Right ventricle myocardium inferior (tissue), 1 donor: ENCODE data around the gene PGLYRP1. TPM values are rescaled to one million over a fixed set of nuclear protein-coding genes. Genes with fewer than 3 reads are reported as not detected.

Experiments
- ATAC-seq: fragments of 200-7000 bp; cut with Tn5 transposase; one replicate; pipeline ENCODE4 v1.9.1; 2020; ENCODE audit warnings: mild to moderate bottlenecking, moderate library complexity
- DNase-seq: peaks from one replicate; pipeline ENCODE4 v3.0.0; 2021; ENCODE audit errors: missing footprints
- intact Hi-C: fragments of 100-400 bp; cut with DNase I; formaldehyde crosslinking; loops from one replicate; pipeline ENCODE4 v1.11.0; 2022
- microRNA-seq: library from miRNA; unstranded; fragments of <30 nt; microRNA quantifications from one replicate; pipeline ENCODE4 v1.2.0, GENCODE V29; 2020
- total RNA-seq: library from RNA; stranded (reverse); fragmentation: NEBNext Ultra II Directional; extraction: Animal tissue kit (Norgen Biotek cat#: 25700); gene quantifications from one replicate; pipeline ENCODE4 v1.2.1, GENCODE V29; 2021
- donor health status: DM: no; HTN: yes; CAD: no; lungs with severe emphysema.

PGLYRP1 gene
- total RNA-seq, 1 donor from 2014 or later = 0.35 TPM

DNA sequence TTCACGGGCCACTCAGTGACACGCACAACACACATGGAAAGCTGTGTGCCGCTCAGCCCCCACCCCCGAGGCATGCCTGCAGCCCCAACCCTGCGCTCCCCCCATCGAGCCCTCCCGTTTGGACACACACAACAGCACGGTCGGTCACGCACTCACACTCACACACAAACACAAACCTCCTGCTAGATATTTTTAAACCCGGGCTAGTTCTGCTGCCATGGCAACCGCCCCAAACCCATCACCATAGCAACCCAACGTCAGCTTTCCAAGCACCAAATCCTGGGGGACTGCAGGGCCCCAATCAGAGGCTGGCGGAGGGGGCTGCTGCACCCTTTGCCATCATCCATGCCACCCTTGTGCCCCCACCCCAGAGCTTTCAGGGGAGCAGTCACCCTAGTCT, 46.7 kb downstream of the PGLYRP1 start:
- ATAC-seq (no peak), DNase-seq (no peak)
- intact Hi-C loops = no loop called here

DNA sequence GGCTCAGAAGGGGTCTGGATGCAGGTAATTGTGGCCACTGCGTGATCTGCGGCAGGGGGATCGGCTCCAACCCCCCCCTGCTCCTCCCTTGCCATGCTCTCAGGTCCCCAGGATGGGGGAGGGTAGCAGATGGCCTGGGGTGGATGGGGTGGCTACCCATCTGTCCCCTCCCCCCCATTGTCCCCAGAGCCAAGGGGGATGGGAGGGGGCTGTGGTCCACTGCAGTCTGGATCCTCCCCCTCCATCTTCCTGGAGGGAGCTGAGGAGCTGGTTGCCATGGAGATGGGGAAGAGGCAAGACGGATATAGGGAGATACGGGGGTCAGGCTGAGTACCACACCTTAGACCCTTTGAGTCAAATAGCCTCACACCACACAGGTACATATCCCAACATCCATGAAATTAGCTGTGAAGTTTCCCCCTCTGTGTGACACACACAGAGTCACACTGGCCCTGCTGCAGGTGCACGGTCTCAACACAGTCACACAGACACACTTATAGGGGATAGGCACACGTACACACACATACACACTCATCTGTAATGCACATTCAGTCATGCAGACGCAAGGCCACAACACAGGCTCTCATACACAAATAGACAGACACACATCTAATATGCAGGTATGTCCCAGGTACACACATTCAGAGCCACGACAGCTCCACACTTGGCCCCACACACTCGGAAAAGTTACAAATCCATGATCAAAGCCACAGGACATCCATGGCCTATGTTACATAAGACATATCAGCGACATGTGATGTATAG, 47.4 kb downstream of the PGLYRP1 start:
- intact Hi-C loops = no loop called here
- no peak for DNase-seq
- ATAC-seq = no peak

DNA sequence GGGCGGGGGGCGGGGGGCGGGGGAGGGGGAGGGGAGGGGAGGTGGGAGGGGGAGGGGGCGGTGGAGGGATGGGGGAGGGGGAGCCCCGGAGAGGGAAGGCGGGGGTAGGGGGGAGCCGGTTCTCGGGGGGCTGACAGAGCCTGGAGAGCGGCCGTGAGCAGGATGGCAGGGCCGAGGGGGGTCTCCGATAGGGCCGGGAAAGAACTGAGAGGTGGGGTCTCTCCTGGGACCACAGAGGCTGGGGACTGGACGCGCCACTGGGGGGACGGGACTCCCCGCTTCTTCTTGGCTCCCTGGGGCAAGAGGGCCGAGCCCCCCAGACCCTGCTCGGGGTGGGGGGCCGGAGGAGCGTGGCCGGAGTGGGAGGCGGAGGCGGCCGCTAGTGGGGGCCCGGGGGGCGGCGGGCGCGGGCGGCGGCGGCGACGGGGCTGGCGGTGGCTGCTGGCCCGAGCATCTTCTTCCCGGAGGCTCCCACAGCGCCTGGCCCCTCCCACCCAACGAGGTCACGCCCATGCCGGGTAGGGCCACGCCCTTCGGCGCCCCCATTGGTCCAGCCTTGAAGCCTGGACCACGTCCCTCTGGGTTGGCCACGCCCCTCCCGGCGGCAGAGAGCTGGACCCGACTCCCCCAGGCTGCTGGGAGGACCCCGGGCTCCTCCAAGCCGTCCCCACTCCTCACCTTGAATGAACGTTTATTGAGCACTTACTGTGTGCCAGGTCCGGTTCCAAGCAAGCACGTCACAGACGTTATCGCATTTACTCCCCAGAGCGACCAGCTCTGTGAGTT, 49.1 kb downstream of the PGLYRP1 start, which contains the start of gene NOVA2:
TSS of gene NOVA2 (minus strand) at position 313 of the 786 bp plus-strand sequence. CDS start 514 bp downstream, outside the sequence.
- ATAC-seq (peak; percentile 39), DNase-seq (peak; percentile 75)
- intact Hi-C loops = no loop called here

DNA sequence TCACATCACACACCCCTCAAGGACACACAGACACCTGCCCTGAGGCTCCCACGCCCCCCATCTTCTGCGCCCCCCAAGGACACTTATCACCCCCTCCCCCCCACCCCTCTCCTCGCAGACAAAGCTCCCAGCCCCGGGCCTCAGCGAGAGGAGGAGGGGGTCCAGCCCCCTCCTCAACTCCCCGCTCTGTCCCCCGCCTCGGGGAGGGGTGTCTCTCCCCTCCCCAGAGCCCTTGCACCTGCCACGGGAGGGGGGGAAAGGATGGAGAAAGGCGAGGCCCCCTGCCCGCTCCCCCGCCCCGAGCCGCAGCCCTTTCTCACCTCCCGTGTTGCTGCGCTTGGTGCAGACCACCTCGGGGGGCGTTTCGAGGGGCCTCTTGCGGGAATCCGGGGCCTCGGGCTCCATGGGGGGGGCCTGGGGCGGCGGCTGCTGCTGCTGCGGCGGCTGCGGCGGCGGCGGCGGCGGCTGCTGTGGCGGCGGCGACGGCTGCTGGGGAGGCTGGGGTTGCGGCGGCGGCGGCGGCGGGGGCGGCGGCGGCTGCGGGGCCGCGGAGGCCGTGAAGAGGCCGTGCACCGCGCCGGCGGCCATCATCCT, 49.8 kb downstream of the PGLYRP1 start:
- intact Hi-C loops = no loop called here
- no peak for ATAC-seq
- no peak for DNase-seq

DNA sequence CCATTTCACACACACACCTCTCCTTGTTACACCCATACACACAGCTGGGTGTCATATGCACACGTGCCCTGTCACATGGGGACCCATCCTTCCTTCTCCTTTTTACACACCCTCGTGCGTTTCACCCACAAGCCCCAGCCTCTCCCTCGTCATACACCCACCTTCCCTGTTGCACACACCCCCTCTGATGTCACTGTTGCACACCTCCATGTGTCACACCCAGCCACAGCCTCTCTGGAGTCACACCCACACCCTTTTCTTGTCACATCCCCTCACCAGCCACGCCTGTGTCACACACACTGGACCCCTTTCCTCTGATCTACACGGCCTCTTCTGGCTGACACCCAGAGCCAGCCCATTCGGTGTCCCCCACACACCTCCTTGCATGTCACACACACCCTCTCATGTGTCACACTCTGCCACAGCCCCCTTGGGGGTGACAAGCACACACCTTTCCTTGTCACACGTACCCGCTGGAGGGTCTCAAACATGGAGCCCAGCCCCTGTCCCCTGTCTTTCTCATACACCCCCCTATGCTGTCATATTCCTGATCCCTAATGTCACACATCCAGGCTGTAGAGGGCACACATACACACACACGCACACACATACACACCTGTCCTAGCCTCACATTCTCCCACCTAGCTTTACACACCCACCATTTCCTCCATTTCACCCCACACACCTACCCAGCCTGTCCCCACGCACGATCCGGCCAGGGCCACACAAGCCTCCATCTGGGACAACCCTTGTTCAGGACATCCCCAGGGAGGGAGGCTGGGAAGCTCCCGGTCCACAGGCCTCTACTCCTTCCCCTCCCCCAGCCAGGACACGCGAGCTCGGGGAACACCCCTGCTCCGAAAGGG, 50.5 kb downstream of the PGLYRP1 start:
- DNase-seq (no peak), ATAC-seq (peak; percentile 25)
- intact Hi-C loops = no loop called here

DNA sequence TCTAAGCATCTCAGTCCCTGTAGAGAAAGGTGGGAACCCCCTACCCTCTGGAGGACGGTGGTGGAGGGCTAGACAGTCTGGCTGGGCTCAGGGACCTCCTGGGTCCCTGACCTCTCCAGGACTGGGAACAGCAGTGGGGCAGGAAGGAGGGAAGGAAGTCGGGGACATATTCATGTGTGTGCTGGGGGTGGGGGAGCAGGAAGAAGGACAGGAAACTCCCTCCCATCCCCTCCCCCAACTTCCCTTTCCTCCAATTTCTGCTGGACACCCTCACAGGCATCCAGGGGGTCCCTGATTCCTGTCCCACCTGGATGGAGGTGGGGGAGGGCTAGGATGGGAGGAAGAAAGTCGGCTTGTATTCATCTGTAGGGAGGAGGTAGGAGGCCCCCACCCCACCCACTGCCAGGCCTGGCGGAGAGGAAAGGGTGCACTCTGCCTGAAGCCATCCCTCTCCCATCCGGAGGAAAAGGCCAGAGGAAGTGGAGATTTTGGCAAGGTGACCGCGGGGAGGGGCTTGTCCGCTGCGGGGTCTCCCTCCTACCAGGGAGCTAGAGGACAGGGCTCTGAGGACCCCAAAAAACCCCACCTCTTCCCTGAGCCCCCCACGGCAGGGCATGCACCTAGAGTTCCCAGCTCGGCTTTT, 51.5 kb downstream of the PGLYRP1 start:
- DNase-seq = no peak
- peak; percentile 20 for ATAC-seq
- intact Hi-C loops = no loop called here

DNA sequence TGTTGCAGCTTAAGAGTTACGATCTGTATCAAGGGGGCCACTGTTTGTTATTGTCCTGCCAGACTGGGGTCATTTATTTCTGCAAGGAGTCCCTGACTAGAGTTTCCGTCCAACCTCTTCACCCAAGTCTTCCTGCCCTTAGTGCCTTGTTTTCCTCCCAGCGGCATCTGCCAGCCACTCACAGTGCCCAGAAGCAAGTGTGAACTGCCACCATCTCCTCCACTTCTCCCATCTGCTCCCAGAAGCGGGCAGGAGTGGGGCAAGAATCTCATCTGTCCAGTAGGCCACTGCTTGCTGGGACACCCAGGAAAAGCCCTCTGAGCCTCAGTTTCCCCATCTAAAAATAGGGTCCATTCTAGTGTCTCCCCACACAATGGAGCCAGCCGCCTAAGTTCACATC, 53.2 kb downstream of the PGLYRP1 start:
- ATAC-seq (no peak), DNase-seq (no peak)
- intact Hi-C loops = no loop called here

Small RNA genes within 50 kb of the gene (microRNA-seq; reads per million reads assigned to microRNA genes)
- gene MIR769 = 88.5 reads per million, percentile 52 among the genes with 10 or more reads in this experiment

Other genes with a start within 250 kb of the PGLYRP1 start
- gene DMPK, start 240.6 kb downstream of the PGLYRP1 start, total RNA-seq = 233 TPM
- gene DMWD, start 230.2 kb downstream of the PGLYRP1 start, total RNA-seq = 52.0 TPM
- gene RSPH6A, start 207.7 kb downstream of the PGLYRP1 start, total RNA-seq = not detected
- gene SYMPK, start 159.9 kb downstream of the PGLYRP1 start, total RNA-seq = 29.9 TPM
- gene FOXA3, start 158.7 kb downstream of the PGLYRP1 start, total RNA-seq = not detected
- gene IRF2BP1, start 136.9 kb downstream of the PGLYRP1 start, total RNA-seq = 19.9 TPM
- 16.0 TPM for gene MYPOP, start 120.4 kb downstream of the PGLYRP1 start, total RNA-seq
- not detected for gene NANOS2, start 108.3 kb downstream of the PGLYRP1 start, total RNA-seq
- 5.3 TPM for gene NOVA2, start 49.2 kb downstream of the PGLYRP1 start, total RNA-seq
- gene CCDC61, start 27.6 kb downstream of the PGLYRP1 start, total RNA-seq = 8.2 TPM
- gene IGFL4, start 17.9 kb upstream of the PGLYRP1 start, total RNA-seq = not detected
- not detected for gene IGFL3, start 101.6 kb upstream of the PGLYRP1 start, total RNA-seq
- not detected for gene IGFL2, start 125.2 kb upstream of the PGLYRP1 start, total RNA-seq
- not detected for gene IGFL1, start 206.7 kb upstream of the PGLYRP1 start, total RNA-seq